ENCODE data around the gene VSX1.

VSX1 gene

DNA sequence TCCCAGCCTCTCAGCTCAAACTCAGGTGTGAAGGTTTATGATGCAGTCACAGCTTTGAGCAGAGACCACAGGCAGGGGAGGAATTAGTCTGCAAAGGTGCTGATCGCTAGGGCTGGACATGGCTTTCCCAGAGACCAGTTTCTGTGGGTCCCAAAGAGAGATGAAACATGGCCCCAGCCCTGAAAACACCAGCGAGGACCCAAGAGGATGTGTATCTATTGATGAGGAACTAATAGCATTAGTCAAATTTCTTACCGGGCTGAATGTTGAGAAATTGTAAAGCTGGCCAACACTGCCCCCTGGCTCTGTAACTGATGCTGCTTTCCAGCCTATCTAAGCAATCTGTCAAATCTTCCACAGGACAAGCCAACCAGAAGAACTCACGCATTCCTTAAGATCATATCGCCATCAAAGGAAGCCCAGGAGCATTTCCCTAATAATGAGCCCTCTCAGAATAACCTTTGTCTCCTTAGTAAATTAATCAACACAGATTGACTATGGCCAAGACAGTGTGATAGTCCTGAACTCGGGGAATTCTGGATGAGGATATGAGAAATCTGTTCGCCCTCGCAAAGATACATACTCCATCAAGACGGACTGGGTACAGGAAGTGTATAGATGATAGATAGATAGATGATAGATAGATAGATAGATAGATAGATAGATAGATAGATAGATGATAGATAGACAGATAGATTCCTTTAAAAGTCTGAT is 16.2 kb downstream of the VSX1 start:
- DNase-seq, result peak; percentile 30 to 77 (median 38)

DNA sequence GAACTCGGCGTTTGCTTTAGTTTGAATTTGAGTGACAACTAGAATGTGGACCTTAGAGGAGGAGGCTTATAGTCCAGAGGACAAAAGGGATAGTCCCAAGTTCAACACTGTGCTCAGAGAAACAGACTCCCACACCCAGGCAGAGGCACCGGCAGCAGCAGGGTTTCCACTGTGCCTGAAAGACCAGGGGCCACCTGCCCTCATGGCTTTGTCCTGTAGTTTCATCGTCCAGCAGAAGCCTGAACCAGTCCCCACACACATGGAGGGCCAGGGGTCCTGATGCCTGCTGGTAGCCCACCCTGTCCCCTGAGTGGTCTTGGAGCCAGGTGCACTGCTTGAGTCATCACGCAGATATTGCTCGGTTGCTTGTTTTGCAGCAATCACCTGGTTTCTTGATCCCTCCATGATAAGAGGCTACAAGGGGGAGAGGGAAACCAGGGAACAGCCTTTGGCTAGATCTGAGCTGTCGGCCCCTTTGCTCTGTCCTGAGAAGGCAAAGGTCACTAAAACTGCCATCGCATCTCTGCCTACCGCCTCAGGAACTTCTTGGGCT is 16.8 kb downstream of the VSX1 start:
- no peak for DNase-seq

DNA sequence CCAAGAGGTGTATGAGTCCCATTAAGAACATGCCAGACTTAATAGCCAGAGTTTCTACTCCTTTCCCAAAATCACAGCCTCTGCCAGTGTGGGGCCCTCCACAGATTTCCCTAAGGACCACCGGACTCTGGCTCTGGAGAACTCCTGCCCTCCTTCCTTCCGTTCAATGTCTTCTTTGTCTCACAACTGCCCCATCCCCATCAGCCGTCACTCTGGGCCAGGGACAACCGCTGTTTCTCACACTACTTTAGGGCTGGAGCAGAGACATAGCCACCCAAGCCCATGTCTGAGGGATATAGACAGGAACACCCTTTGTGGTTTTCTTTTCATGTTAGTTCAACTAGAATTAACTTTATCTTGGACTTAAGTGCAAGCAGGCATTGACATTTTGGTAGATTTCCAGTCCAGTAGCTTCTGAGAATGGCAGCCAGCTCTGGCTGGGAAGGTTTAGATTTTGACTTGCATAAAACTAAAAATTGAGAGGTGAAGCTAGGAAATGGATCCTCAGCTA is 17.3 kb downstream of the VSX1 start:
- no peak for DNase-seq

DNA sequence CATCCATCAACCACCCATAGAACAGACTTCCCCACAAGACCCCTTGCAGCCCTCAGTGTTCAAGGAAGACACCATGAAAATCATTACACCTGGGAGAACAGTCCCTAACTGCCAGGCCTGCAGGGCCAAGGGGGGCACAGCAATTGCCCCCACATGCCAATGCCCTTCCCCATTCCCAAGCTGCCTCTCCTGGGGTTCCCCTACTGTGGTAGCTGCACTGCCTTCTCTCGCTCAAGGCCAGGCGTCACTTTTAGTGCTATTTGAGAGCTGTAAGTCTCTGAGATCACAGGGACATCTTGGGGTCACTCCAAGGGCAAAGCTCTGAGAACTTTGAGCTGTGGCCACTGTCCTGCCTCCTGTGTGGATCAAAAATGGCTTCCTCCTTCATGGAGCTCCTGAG is 18.0 kb downstream of the VSX1 start:
- DNase-seq, result no peak

DNA sequence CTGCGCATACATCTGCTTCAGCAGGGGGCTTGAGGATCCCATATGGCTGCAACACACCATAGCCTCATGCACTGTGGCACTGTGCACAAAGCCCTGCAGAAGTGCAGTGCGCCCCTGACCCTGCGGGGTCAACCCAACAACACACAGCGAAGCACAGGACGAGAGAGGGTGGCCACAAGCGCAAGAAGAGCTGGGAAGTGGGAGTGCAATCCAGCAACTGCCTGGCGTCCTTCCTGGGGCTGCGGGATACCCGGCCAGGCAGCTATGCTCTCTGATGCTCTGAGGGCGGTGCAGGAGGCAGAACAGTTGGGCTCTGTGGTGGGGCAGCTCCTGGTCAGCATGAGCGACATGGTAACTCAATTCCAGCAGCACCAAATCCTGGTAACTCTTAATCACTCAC is 18.4 kb downstream of the VSX1 start:
- no peak for DNase-seq

DNA sequence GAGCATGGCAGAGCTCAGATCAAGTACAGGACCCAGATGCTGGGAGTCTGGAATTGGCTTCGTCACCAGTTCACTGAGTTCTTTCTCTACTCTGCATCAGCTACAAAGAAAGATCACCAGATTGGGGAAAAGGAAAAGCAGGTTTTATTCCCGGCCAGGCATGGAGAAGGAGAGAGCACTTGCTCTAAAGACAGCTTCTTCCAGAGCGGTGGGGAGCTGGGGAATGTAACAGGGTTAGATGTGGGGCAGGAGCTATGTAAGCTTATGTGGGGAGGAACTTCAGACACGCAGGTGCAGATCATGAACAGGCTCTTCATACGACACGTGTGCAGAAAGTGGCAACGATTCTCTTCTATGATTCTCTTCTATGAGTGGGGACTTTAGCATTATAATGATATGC is 19.1 kb downstream of the VSX1 start:
- no peak for DNase-seq

DNA sequence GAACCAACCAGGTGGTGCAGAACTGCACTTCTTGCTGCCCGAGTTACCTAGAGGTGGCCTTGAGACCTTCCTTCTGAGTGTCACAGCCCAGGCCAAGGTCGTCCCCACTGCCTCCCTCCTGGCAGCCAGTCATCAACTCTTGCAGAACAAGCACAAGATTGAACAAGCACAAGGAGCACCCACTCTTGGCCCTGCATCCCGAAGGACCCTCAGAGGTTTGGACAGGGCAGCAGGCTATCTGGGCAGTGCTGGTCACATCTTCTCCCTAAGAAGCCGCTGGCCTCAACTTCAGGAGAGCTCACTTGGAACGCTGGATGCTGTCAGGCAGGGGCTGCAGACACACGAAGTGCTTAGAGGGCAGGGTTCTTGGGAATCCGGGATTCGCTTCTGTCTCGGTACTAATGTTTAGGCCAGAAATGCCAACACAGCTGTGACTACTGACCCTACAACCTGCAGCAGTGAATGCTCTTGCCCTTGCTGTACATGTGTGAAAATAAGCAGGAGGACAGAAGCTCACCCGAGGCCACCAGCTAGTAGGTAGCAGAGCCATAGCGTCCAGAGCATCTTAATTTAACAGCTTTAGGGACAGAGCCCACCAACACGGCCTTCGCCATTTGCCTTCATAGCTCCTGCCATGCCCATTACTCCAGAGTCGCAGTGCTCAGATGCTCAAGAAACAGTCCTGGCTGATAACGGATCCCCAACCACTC is 20.0 kb downstream of the VSX1 start:
- DNase-seq, result no peak

DNA sequence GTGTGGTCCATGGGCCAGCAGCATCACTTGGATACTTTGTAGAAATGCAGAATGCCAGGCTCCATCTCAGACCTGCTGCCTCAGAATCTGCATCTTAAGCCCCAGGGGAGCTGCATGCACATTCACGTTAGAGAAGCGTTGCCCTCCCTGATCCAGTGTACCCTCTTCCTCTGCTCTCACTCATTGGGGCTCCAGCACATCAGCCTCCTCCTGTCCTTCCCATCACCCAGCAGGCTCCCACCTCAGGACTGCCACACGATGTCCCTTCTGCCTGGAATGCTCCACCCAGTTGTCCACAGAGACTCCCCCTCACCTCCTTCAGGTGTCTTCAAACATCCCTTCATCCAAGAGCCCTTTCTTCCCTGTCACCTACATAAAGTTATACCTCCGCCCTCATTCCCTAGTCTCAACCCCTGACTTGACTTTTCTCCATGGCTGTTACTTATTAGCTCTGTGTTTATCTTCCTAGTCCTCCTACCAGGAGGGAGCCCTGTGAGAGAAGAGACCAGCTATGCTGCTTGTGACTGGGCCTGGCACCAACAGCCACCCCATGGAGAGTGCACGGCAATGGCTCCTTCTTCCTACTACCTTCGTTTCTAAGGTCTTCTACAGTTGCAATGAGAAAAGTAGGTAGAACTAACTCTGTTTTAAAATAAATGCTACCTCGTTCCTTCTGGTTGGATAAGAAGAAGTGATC is 20.7 kb downstream of the VSX1 start:
- DNase-seq, result no peak

DNA sequence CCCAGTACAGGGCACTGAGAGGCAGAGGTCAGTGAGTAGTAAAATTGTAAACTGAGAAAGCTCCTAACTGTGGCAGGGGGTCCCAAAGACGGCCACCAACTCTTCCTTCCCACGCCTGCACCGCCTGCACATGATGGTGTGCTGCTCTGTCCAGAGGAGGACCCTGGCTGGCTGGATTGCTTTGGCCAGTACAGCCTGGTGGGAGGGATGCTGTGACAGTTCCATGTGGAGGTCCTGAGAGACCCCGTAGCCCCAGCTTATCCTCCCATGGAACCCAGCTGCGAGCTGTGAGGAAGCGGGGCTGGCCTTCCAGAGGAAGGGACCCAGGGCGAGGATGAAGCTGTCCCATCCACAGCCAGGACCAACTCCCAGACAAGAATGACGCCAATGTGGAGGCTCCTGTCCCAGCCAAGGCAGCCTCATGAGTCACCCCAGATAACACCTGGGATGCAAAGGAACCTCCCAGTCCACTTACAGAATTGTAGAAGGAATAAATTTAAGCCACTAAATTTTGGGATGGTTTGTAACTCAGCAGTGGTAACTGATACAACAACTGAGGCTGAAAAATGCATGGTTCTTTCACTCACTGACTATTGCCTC is 22.0 kb downstream of the VSX1 start:
- no peak for DNase-seq

DNA sequence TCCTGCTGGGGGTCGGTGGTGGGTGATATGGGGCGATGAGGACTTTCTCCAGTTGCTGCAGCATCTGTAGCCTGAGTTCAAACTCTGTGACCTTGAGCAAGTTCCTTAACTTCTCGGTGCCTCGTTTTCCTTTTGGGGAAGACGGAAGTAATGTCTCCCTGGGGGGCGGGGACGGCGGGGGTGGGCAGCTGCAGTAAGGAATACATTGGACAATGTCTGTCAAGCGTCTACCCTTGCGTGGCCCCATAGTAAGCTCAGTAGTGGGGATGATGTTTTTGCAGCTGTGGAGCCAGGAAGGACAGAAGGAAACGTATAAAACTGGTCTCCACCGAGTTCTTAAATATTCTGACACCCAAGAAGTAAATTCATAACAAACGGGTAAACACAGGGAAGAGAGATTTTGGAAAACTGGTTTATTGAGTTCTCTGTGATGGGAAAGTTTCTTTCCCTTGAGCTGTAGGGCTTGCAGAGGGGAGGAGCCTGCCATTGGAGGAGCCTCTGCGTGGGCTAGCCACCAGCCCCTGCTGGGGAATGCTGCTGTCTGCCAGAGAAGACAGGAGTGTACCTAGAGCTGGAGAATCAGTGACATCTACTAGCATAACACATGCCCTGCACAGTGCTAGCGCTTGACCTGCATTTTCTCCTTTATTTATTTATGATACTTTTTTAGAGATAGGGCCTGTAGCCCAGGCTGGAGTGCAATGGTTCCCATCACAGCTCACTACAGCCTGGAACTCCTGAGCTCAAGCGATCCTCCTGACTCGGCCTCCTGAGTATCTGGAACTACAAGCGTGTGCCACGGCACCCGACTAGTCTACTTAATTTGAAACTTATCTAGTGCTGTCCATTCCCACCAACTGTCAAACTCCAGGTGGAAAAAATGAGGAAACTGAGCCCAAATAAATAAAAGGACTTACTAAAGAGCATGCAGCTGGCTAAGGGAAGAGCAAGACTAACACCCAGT is 22.8 kb downstream of the VSX1 start:
- DNase-seq, result no peak

DNA sequence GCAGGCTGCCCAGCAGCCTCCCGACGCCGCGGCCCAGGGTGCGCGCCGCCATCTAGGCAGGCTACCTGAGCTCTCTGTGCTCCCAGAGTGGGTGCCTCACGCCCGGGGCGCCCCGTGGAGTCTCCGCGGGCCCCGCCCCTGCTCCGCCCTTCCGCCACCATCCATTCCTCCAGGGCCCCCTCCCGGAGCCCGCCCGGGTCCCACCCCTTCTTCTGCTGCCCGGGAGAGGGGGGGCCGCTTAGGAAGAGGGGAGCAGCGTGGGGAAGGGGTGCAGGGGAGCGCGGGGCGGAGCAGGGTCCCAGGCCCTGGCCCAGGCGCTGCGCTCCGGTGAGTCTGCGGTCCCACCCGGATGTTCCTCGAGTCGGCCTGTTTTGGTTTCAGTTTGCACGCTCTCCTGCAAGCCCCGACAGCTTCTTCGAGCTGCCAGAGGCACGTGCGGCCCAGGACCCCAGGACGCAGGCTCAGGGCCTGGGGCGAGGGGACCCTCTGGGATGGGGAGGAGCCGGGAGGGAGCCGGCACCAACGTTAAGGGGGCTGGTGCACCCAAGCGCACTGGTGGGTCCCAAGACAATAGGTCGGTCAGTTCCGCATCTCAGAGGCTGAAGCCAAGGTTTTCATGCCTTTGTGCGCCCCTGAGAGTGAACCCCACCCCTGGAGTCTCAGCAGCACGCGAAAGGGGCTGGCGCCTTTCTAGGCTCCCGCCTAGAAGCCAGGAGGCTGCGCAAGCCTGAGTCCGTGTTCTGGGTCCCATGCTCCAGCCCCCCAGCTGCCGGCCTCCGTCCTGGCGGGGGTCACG is 23.7 kb downstream of the VSX1 start, which contains the start of gene ACSS1:
Gene ACSS1 (minus strand): TSS at position 89 of the 796 bp plus-strand sequence. CDS start 37 bp downstream, at position 52.
- DNase-seq, result peak in 2 of 3 experiments; percentile 52 to 56

DNA sequence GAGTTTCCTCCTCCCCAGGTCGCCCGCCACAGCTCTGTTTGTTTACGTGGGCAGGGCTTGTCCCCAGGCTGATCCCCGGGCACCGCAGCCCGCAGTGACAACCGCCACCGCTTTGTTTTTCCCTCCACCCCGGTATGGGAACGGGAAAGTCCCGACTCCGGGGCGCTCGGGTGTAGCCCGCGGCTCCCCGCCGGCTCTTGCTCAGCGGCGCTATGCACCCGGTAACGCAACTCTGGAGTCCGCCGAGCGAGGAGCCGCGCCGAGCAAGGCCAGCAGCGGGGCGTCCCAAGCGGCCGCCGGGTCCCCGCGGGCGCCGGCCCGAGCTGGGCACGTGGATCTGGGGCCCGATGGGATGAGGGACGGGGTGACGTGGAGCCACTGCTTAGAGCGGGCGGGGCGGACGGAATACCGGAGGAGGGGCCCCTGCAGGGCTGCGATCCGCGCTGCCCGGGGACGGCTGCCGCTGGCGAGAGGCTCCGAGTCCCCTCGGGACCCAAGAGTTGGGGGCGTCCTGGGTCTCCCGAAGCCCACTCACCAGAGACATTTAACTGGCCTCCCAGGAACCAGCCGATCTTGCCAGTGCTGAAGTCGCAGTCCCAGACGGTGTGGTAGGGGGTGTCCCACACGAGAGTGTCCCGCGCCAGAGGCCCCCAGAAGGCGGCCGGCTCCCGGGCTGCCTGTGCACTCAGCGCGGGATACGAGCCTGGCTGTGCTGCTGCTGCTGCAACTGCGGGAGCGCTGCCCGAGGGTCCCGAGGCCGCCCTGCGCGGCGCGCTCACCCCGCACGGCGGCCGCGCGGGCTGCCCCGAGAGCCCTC is 24.5 kb downstream of the VSX1 start:
- peak in 2 of 3 experiments; percentile 64 to 71 for DNase-seq

DNA sequence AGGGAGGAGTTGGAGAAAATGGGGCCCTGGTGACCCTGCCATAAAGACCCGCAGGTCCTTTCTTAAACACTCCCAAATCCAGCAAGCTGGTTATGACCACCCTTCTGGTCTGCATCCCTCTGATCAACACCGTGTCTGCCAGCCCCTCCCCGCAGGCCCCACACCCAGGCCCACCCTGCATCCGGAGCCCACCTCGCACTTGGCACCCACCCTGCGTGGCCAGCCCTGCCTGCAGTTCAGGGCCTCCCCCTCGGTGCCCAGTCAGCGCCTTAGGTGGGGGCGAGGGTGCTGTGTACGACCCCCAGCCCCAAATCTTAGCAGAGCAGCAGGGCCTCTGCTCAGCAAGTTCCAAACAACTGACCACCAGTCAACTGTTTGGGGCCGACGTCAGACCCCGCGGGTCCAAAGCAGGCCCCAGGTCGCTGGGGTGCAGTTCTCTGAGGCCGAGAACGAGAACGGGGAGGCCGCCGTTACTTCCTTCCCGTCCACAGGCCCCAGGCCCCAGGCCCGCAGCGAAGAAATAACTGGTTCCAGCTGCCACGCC is 25.2 kb downstream of the VSX1 start:
- DNase-seq, result no peak

DNA sequence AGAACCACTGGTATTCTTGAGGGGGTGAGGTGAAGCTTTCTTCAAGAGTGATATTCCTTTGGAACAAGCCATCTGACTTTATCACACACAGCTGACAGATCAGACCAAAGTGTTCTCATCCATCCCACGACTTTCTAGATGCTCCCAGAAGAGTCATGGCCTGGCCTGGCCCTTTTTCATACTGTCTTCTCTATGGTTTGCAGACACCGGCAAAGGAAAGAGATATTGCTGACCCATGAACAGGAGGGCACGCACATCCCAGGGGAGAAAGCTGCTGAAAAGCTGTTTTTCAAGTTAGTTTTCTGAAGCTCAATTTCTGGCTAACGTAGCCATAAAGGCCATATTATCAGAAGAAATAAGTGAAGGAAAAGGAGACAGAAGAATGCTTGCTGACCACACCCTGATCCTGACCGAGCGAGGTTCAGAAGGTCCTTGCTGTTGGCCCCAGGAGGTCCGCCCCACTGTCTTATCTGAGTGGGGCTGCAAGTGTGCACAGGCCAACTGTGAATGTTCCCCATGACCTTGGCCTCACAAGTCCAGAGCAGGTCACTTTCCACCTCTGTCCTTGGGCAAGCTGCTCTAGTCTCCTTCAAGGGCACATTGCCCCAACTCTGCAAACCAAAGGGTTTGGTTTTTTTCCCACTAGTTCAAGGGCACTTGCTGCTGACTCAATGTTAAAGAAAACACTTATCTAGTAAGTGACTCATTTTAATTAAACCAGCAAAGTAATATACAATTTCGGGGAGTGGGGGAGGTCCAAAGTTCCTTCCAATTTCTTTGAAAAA is 26.0 kb downstream of the VSX1 start:
- DNase-seq, result no peak

DNA sequence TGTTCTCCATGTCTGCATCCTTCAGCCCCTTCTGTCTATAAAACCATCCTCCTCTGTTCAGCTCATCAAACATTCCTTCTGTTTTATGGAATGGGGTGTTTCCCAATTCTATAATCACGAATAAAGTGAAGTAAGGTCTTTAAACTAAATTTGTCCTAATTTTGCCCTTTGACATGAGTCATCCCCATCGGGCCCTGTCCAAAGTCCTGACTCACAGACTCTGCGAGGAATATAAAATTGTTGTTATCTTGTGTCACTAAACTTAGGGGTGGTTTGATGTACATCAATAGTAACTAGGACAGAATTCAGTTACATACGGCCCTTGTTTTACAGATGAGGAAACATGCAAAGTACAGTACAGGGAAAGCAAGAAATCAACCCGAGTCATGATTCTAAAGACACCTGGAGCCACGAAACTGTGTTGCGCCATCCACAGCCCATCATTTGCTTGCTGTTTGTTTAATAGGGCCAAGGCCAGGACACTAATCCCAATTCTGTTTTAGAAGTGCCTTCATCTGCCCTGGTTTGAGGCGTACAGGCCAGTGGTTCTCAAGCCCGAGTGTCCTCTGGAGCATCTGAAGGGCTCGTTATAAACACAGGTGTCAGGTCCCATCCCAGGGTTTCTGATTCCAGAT is 26.8 kb downstream of the VSX1 start:
- no peak for DNase-seq

DNA sequence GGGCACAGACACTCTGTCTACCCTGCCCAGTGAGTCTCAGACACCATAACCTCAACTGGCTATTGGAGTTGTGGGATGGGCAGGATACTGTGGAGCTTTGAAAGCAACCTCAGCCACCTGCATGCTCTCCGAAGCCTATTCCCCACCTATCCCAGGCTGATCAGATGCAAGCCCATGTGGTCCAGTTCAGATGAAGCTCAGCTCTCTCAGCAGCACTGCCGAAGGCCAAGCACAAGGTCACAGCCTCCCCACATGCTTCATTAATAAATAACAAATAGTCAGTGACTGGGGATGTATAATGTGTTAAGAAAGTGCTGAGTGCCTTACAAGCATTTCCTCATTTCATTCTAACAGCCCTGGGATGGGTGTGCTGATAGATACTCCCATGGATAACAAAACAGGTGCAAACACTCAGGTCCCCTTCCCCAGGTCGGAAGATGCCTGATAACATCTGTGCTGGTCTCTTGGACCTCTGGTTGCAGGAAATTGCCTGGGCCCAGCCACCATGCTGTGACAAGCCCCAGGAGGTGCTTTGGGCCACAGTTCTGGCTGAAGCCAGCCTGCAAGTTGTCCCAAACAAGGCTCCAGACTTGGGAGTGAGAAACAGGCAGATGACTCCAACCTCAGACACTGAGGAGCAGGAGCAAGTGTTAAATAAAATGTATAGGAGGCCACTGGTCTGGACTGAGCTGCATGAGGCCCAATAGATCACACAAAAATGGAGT is 27.7 kb downstream of the VSX1 start:
- no peak for DNase-seq

DNA sequence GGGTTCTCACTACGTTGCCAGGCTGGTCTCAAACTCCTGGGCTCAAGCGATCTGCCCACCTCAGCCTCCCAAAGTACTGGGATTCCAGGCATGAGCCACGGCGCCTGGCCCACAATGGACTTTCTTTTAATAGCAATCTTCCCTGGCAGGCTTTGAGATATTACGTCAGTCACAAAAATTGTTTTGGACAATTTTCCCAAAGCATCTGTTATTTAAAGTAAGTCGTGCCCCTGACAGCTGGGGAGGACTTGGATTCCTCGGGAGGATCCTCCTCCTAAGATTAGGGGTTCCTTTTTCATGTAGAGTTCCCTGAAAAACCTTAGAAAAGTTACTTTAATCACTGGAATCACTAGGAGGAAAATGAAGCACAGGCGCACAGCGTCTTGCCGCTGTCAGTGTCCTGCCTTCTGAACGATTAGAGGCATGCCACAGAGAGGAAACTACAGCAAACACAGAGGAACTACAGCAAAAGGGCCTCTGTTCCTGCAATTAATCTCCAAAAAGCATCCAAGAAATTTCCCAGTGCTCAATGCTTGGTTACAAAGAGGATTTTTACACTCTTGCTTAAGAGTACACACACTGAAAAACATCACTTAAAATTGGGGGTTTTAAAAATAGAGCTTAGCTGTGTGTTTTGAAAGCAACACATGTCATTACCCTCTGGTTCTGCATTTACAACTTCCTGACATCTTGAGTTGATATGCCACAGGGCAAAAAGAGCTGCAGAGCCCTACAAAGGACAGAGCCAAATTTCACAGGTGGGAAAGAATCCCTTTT is 28.5 kb downstream of the VSX1 start:
- DNase-seq, result peak in 1 of 3 experiments; percentile 17
